CD4-positive, alpha-beta T cell (primary cell): ENCODE results near the gene KCNB1. TPM values are rescaled to one million over a fixed set of nuclear protein-coding genes. Genes with fewer than 3 reads are reported as not detected.

Experiments used
- ATAC-seq: fragments of 200-7000 bp; cut with Tn5 transposase; one replicate; pipeline ENCODE4 v1.10.0; 2022; ENCODE audit warnings: mild to moderate bottlenecking; ENCODE audit not compliant: poor library complexity
- CTCF ChIA-PET: fragments of 350-600 bp; sonication (Branson Sonifier 250); formaldehyde crosslinking; loops from one replicate; lab custom pipeline; 2021; ENCODE audit warnings: antibody characterized with exemption, inconsistent platforms; lab: Charles Lee
- POLR2A ChIA-PET: fragments of 350-600 bp; sonication (Branson Sonifier 250); formaldehyde crosslinking; loops from one replicate; lab custom pipeline; 2021; ENCODE audit warnings: antibody characterized with exemption, inconsistent platforms; lab: Charles Lee
- DNase-seq, 14 experiments: peaks; one replicate each; pipeline ENCODE4 v3.0.0-alpha.2; 2013 to 2020; ENCODE audit warnings: mixed read lengths in 2 of 14
- H3K27ac ChIP-seq, 2 donors: one replicate each; pipeline versions ENCODE4 v1.5.1 to v1.7.0; 2013; ENCODE audit warnings: low read length in 2 of 2, low read depth in 1 of 2, mild to moderate bottlenecking in 1 of 2
- H3K27me3 ChIP-seq, 2 experiments: 1 replicate in 1 of 2; 2 replicates in 1 of 2; pipeline versions ENCODE4 v1.6.1 to v1.7.0; 2013; ENCODE audit warnings: low read length in 2 of 2, control low read depth in 1 of 2, mild to moderate bottlenecking in 1 of 2, moderate library complexity in 1 of 2; ENCODE audit not compliant: insufficient read depth in 2 of 2, control insufficient read depth in 1 of 2
- H3K36me3 ChIP-seq: one replicate; pipeline ENCODE4 v1.6.1; 2013; ENCODE audit warnings: low read length, control low read depth; ENCODE audit not compliant: insufficient read depth
- H3K4me1 ChIP-seq: one replicate; pipeline ENCODE4 v1.6.1; 2013; ENCODE audit warnings: low read length, control low read depth; ENCODE audit not compliant: insufficient read depth
- H3K4me3 ChIP-seq: one replicate; pipeline ENCODE4 v1.5.1; 2013; ENCODE audit warnings: mild to moderate bottlenecking, low read length, moderate library complexity
- H3K9me3 ChIP-seq, 2 experiments: 1 replicate in 1 of 2; 2 replicates in 1 of 2; pipeline versions ENCODE4 v1.6.1 to v1.7.0; 2013; ENCODE audit warnings: low read length in 2 of 2, mild to moderate bottlenecking in 2 of 2, control low read depth in 1 of 2, moderate library complexity in 1 of 2; ENCODE audit not compliant: control insufficient read depth in 1 of 2, insufficient read depth in 1 of 2
- H3K27ac Mint-ChIP-seq: one replicate; pipeline ENCODE4 v1.8.0; 2020; ENCODE audit warnings: mixed read lengths
- H3K27me3 Mint-ChIP-seq: one replicate; pipeline ENCODE4 v1.8.0; 2021; ENCODE audit warnings: mixed read lengths
- H3K36me3 Mint-ChIP-seq: one replicate; pipeline ENCODE4 v1.8.0; 2021; ENCODE audit warnings: low read depth, mixed read lengths
- H3K4me1 Mint-ChIP-seq: one replicate; pipeline ENCODE4 v1.8.0; 2021; ENCODE audit warnings: low read depth, mixed read lengths
- H3K4me3 Mint-ChIP-seq: one replicate; pipeline ENCODE4 v1.8.0; 2020; ENCODE audit warnings: mild to moderate bottlenecking, mixed read lengths
- H3K9me3 Mint-ChIP-seq: one replicate; pipeline ENCODE4 v1.8.0; 2020; ENCODE audit warnings: mixed read lengths
- intact Hi-C, 2 experiments: fragments of 100-400 bp; cut with DNase I in 1 of 2; cut with micrococcal nuclease in 1 of 2; formaldehyde crosslinking; loops; one replicate each; pipeline versions ENCODE4 v1.15.1 to v1.9.0; 2023 to 2025; cut with DNase I, micrococcal nuclease
- total RNA-seq, 174 experiments: library from RNA in 2 of 174; stranded (reverse) in 2 of 174; gene quantifications; one replicate each; pipeline ENCODE4 v1.2.3 and lab custom pipeline; 2021 to 2026
- TF ChIP-seq, protein P1 (sequence below): fragments of 200-600 bp; IDR thresholded peaks from one replicate; pipeline ENCODE4 v1.8.0; 2022; ENCODE audit warnings: antibody characterized with exemption, mild to moderate bottlenecking

KCNB1 gene
- total RNA-seq, 2 experiments from 2014 or later = 0.06 to 0.08 TPM

DNA sequence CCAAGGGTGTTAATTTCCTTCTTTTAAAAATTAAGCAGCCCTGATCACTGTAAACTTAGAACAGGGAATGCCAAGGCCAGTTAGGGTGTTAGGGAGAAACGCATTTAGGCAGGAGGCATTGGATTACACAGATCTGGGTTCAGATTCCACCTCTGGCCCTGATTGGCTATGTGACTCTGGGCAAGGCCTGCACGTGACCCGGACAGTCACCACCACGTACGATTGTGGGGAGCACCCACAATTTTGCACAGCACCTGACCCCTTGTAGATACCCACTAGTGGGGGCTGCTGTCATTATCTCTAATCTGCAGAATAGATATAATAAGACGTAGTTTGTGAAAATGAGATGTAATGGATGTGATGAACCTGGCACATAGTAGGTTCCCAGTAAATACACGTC, 145.1 kb downstream of the KCNB1 start:
- POLR2A ChIA-PET = no interaction called here
- intact Hi-C loops = no loop called here
- Mint-ChIP-seq H3K4me1 (no peaks in the 10 kb centered on the region), H3K9me3 (no peaks in the 10 kb centered on the region), H3K36me3 (no peaks in the 10 kb centered on the region), H3K27ac (no peak overlapping the region), H3K4me3 (no peak overlapping the region), H3K27me3 (peaks cover 17% of the 10 kb centered on the region)
- no peaks in the 10 kb centered on the region for H3K9me3 ChIP-seq
- H3K27ac ChIP-seq = no peak overlapping the region
- no peak for ATAC-seq
- no peaks in the 10 kb centered on the region for H3K4me1 ChIP-seq
- DNase-seq = no peak
- CTCF ChIA-PET = no interaction called here
- H3K27me3 ChIP-seq = peaks cover 0 to 4% of the 10 kb centered on the region in 2 experiments
- no peak overlapping the region for H3K4me3 ChIP-seq
- TF ChIP-seq, protein P1, sequence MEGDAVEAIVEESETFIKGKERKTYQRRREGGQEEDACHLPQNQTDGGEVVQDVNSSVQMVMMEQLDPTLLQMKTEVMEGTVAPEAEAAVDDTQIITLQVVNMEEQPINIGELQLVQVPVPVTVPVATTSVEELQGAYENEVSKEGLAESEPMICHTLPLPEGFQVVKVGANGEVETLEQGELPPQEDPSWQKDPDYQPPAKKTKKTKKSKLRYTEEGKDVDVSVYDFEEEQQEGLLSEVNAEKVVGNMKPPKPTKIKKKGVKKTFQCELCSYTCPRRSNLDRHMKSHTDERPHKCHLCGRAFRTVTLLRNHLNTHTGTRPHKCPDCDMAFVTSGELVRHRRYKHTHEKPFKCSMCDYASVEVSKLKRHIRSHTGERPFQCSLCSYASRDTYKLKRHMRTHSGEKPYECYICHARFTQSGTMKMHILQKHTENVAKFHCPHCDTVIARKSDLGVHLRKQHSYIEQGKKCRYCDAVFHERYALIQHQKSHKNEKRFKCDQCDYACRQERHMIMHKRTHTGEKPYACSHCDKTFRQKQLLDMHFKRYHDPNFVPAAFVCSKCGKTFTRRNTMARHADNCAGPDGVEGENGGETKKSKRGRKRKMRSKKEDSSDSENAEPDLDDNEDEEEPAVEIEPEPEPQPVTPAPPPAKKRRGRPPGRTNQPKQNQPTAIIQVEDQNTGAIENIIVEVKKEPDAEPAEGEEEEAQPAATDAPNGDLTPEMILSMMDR = no peak
- no peaks in the 10 kb centered on the region for H3K36me3 ChIP-seq

DNA sequence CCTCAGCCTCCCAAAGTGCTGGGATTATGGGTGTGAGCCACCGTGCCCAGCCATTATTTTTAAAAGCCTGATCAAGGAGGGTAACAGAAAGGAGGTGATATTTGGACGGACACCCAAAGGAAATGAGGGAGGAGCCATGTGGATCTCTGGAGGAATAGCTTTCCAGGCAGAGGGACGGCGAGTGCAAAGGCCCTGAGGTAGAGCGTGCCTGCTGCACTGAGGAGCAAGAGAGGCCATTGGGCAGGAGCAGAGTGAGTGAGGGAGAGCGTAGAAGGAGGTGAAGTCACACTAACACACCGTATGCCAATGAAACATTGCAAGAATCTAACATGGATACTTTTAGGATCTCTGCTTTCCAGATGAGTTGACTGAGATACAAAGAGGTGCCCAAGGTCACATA, 145.7 kb downstream of the KCNB1 start:
- no peaks in the 10 kb centered on the region for H3K9me3 ChIP-seq
- Mint-ChIP-seq H3K4me3 (no peak overlapping the region), H3K36me3 (no peaks in the 10 kb centered on the region), H3K9me3 (no peaks in the 10 kb centered on the region), H3K4me1 (no peaks in the 10 kb centered on the region), H3K27ac (no peak overlapping the region), H3K27me3 (peaks cover 19% of the 10 kb centered on the region)
- ATAC-seq = no peak
- H3K36me3 ChIP-seq = no peaks in the 10 kb centered on the region
- intact Hi-C loops = no loop called here
- no peak overlapping the region for H3K4me3 ChIP-seq
- ChIA-PET CTCF (interaction anchor here (0.6 kb wide), 1 partner anchor 580 kb away, joined by 4 read pairs; no protein-coding TSS in a partner anchor), POLR2A (no interaction called here)
- TF ChIP-seq, protein P1 = no peak
- H3K27ac ChIP-seq = no peak overlapping the region
- H3K27me3 ChIP-seq = peaks cover 0 to 4% of the 10 kb centered on the region in 2 experiments
- DNase-seq = no peak
- no peaks in the 10 kb centered on the region for H3K4me1 ChIP-seq

DNA sequence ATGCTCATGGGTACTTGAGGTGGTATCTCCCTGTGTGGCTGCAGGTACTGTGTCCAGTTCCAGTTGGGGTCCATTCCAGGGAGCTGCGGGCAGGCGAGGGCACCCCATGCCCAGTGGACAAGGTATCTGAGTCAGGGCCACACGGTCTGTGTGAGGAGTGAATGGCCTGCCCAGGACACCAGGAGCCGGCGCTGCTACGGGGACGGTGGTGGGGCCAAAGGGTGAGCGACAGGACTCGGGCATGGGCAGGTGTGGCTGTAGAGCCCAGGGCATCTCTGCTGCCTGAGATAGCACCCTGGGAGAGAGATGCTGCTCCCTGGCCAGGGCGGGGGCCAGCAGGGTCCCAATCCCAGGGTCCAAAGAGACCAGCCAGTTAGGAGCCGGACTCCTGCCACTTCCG, 147.0 kb downstream of the KCNB1 start:
- H3K9me3 Mint-ChIP-seq = no peaks in the 10 kb centered on the region
- no peaks in the 10 kb centered on the region for H3K4me1 Mint-ChIP-seq
- no peak for DNase-seq
- Histone ChIP-seq H3K27ac (no peak overlapping the region), H3K27me3 (peaks cover 0 to 4% of the 10 kb centered on the region in 2 experiments), H3K9me3 (no peaks in the 10 kb centered on the region), H3K4me1 (no peaks in the 10 kb centered on the region), H3K4me3 (no peak overlapping the region), H3K36me3 (no peaks in the 10 kb centered on the region)
- H3K27ac Mint-ChIP-seq = no peak overlapping the region
- CTCF ChIA-PET = no interaction called here
- no peak for ATAC-seq
- intact Hi-C loops = loop anchor here in 1 of 2 experiments (2.0 kb wide), 2 partner anchors 173 to 553 kb away; no protein-coding TSS in a partner anchor
- no peaks in the 10 kb centered on the region for H3K36me3 Mint-ChIP-seq
- POLR2A ChIA-PET = no interaction called here
- TF ChIP-seq, protein P1 = no peak
- H3K27me3 Mint-ChIP-seq = peaks cover 23% of the 10 kb centered on the region
- H3K4me3 Mint-ChIP-seq = no peak overlapping the region
